SW480 (cell line): ENCODE measurements around the gene UTP25.
"Not testable (repeated sequence)": the region's sequence is repeated elsewhere in the genome, so short reads cannot be mapped to it uniquely, and the experiment has no call there.

Experiments
- DNase-seq: peaks from one replicate; pipeline ENCODE4 v3.0.0-alpha.2; 2016; ENCODE audit warnings: low spot score

UTP25 gene

GRCh38 chr1:209827384-209828262 is at the start of gene UTP25:
TSS of gene UTP25 (plus strand) at chr1:209827972. CDS start at chr1:209828064, 92 bp downstream.
- DNase-seq, result peak; percentile 96

GRCh38 chr1:209778102-209778501 is 49.7 kb upstream of the UTP25 start:
- DNase-seq, result no peak

- no peak for DNase-seq
Observed at GRCh38 chr1:209780268-209780667, 47.5 kb upstream of the UTP25 start.

- no peak for DNase-seq
Observed at GRCh38 chr1:209783386-209783785, 44.4 kb upstream of the UTP25 start.

GRCh38 chr1:209784265-209785169 is 43.3 kb upstream of the UTP25 start, which contains the start of gene C1orf74:
TSS of gene C1orf74 (minus strand) at chr1:209784559. CDS start at chr1:209783634, 925 bp downstream.
- peak; percentile 97 for DNase-seq

GRCh38 chr1:209785592-209785991 is 42.2 kb upstream of the UTP25 start:
- DNase-seq, result no peak

GRCh38 chr1:209786146-209786545 is 41.6 kb upstream of the UTP25 start:
- no peak for DNase-seq

GRCh38 chr1:209787551-209787950 is 40.2 kb upstream of the UTP25 start:
- DNase-seq, result no peak

- no peak for DNase-seq
Observed at GRCh38 chr1:209789245-209789644, 38.5 kb upstream of the UTP25 start.

GRCh38 chr1:209790286-209791193 is 37.2 kb upstream of the UTP25 start:
- peak; percentile 52 for DNase-seq

GRCh38 chr1:209791920-209792319 is 35.9 kb upstream of the UTP25 start:
- DNase-seq, result no peak

- not testable (repeated sequence) for DNase-seq
Observed at GRCh38 chr1:209793711-209794110, 34.1 kb upstream of the UTP25 start.

- DNase-seq, result no peak
Observed at GRCh38 chr1:209797978-209798639, 29.7 kb upstream of the UTP25 start.

- DNase-seq, result no peak
Observed at GRCh38 chr1:209800984-209801834, 26.6 kb upstream of the UTP25 start.

GRCh38 chr1:209802117-209802779 is 25.5 kb upstream of the UTP25 start:
- DNase-seq, result no peak

GRCh38 chr1:209802780-209803152 is 25.0 kb upstream of the UTP25 start:
- DNase-seq, result no peak

GRCh38 chr1:209803568-209803967 is 24.2 kb upstream of the UTP25 start:
- DNase-seq, result no peak

- DNase-seq, result no peak
Observed at GRCh38 chr1:209805341-209805781, 22.4 kb upstream of the UTP25 start.
